HG03571 (cell line): ENCODE measurements around the gene LRRTM1.

Experiments used
- ATAC-seq: cut with Tn5 transposase; IDR thresholded peaks from one replicate; pipeline ENCODE4 v1.9.1; 2021; ENCODE audit not compliant: unreplicated experiment

LRRTM1 gene, protein sequence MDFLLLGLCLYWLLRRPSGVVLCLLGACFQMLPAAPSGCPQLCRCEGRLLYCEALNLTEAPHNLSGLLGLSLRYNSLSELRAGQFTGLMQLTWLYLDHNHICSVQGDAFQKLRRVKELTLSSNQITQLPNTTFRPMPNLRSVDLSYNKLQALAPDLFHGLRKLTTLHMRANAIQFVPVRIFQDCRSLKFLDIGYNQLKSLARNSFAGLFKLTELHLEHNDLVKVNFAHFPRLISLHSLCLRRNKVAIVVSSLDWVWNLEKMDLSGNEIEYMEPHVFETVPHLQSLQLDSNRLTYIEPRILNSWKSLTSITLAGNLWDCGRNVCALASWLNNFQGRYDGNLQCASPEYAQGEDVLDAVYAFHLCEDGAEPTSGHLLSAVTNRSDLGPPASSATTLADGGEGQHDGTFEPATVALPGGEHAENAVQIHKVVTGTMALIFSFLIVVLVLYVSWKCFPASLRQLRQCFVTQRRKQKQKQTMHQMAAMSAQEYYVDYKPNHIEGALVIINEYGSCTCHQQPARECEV

DNA sequence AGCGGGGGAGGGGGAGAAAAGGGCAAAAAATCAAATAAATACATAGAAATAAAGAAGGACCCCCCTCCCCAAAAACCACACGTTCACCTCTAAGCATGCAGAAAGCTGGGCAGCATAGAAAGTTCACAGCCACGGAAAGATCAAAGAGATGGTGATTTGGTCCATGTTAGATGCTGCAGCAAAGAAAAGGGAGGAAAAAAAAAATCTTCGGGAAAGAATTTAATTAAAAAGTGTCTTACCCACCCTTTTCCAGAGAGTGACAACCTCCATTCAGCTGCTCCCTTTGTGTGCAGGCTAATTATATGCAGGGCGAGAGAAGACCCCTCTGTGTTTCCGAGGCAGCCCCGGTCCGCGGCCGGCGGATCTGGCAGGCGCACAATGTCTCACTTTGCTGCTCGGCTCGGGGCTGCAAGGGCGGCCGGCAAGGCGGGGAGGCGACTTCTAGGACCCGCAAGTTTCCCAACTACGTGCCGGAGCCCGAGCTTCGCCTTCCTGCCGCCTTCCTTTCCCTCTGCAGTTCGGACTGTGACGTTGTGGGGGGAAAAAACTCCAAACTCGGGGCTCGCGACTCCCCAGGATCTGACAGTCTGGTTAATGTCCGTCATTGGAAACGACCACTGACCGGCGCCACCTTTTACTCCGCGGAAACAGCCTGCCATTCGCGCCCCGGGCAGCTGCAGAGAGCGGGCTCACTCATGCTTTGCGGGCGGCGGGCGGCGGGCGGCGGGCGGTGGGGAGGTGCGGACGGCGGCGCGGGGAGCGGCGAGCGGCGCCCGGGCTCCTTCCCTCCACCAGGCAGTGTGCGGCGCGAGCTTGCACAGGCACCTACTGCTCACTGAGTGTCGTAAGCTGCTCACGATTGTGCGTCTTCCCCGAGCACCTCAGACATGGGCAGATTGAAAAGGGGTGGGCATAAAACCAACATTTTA is at the start of gene LRRTM1:
TSS of gene LRRTM1 (minus strand) at position 844 of the 929 bp plus-strand sequence. CDS start 933 bp downstream, outside the sequence.
- no peak for ATAC-seq

DNA sequence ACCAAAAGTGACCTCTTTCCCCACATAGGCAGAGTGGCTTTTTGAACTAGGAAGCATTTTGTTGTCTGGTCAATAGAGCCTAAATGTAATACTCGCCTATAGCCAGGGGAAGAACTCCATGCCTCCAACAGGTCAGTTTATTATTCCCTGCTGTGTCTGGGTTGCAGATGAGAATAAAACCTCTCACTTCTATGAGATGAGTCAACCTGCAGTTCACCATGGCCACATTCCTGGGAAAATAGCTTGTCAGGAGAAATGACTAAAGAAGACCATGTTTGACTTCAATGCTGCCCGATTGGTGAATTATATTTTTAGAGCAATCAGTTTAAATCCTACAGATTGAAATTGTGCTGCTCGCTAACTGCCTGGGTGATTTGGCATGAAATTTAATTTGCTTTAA is 46.7 kb upstream of the LRRTM1 start:
- no peak for ATAC-seq

DNA sequence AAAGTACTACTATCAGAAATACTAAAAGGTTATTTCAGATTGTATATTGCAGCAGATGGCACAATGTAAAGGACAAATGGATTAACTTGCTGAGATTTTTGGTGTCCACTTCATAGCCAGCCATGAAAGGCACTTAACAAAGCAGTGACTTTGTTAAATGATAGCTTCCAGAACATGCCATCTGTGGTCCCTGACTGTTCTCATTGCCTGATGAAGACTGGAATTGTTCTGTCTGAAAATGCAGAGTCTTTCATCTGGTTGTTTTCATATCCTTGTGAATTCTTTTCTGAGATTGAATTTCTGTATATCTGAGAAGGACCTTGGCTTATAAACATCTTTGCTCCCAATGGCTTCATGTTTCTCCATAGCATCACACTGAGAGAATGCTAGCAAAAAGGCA is 44.4 kb upstream of the LRRTM1 start:
- ATAC-seq: no peak

DNA sequence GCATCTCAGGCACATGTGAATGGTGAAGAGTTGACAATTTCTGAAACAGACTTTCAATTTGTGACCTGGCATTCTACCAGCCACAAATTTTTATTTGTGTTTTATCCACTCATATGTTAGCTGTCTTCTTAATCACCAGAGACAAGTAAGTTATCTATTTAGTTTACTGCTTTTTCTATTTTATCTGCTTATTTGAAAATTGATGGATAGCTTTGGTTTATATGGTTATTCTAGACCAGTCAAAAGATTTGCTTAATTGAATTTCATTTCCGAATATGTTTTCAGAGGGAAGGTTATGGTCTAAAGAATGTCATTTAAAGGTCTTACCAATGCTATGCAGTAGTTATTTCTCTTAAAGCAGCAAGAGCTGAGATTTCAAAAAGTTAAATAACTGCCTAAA is 43.5 kb upstream of the LRRTM1 start:
- no peak for ATAC-seq

DNA sequence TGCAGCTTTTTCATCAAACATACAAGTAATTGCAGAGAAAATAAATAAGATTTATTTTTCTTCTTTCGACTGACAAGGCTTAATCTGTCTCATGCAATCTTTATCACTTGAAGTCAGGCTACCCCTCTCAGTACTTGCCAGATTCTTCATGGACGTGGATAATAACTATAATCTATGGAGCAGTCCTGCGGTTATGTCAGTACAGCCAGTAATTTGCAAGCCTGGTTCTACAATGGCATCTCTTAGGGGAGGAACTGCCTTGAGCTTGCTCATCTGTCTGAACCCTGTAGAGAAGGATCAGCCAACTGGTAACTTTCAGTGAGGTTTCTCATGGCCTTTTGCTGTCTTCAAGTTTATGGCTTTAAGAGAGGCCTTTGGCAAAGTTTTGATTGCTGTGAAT is 35.5 kb upstream of the LRRTM1 start:
- ATAC-seq: no peak

DNA sequence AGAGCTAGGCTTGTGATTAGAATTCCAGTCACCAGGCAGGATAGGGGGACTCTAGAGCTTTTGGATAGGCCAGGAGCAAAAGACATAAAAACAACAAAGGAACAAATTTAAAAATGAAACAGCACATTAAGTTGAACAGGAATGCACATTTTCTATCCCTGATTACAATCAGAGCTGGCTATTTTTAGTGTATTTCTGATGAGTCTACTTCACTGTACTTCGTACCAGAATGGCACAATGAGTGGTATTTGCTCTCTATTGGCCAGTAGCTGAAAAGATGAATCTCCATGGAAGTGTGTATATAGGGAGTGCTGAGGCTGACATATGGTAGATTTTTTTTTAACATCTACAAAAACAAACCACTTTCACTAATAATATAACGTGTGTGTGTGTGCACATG is 34.2 kb upstream of the LRRTM1 start:
- no peak for ATAC-seq

DNA sequence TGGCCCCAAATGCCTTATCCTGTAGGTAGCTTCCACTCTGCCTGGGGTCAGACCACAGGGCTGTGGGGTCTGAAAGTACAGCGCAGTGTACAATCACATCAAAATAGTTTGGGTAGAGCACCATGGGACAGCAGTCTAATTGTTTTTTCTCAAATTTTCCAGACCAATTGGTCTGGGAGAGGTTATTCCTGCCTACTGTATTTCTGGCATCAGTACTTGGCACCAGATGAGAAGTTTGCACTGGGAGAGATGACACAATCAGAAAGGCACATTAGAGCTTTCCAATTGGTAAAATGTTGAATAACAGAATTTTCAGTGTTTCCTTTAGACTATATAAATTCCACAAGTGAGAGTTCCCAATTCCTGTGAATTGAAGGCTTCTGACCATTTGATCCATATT is 30.9 kb upstream of the LRRTM1 start:
- no peak for ATAC-seq

DNA sequence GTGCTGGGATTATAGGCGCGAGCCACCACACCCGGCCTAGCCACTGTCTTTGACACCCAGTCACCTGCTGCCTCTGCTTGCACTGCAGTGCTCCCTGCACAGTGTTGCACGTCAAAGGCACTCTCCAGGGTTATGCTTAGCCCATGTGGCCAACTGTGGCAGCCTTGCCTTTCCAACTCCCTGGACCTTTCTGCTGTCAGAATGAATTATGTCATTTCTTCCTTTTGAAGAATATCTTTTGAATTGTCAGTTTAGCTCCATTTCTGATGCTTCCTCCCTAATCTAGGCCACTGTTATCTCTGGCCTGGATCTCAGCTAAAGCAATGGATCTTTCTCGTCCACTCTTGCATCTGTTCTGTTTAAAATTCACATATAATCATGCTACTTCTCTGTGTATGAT is 29.3 kb upstream of the LRRTM1 start:
- ATAC-seq: no peak

DNA sequence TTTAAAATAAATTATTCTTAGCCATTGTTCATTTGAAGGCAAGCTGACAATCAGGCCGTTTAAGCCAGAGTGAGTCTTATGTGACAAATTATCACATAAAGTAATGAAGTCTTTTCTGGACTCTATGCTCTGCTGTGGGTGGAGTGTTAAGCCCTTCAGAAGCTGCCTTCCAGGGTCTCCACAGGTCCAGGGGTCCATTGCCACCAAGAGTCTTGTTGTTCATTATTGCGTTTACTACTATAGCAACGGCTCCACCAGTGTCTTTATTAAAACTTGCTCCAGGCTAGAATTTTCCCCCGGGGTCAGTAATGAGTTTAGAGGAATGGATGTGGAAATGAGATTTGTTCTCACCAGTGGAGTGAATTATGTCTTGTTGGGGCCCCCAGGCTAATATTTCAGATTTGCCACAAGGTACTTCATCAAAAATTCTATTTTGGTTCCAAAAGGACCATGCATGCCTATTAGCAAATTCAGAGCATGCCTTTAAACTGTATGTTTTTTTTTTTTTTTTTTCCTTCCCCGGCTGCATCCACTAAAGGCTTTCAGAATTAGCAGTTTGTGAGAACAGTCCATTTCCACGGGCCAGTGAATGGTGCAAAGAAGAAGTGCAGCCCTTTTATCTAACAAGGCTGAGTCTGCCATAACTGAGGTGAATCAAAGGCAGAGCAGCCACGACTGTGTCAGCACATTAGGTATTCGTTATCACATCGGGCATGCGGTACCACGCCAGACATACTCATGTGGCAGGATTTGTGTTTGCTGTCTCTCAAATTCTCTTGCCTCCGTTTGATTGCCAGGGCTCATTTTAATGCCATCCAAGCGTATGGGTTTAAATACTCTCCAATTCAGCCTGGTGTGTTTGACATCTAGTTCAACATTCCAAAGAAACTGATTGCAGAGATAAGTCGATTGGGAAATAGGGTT is 26.2 kb upstream of the LRRTM1 start:
- ATAC-seq: no peak

DNA sequence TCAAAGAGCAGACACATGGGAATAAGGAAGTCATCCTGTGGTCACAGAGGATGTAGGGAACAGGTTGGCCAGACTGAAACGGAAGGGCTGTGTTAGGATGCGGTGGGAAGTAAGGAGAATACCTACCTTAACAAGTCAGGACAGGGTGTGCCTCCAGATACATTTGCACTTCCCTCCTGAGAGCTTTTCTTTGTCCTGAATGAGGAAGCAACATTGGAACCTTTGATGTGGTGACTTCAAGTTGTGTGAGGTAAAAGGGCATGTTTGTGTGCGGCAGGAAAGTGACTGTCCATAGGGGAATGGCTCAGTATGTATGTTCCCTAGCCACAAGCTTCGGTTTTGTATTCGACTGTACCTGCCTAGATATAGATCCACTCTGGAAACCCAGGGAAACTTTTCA is 24.9 kb upstream of the LRRTM1 start:
- no peak for ATAC-seq

DNA sequence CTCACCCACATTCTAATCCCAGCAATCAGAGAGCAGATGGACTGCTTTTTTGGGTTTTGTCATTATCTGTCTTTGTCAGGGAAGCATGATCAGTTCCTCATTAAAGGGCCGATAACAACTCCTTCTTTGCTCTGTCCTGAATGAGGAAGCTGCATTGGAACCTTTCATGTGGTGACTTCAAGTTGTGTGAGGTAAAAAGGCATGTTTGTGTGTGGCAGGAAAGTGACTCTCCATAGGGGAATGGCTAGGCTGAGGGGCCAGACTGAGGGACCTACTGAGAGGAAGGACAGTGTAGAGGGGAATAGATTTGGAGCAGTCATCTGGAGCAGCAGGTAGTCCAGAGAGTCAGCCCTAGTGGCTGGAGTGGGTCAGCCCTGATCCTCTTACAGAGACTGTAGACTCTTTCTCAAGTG is 23.6 kb upstream of the LRRTM1 start:
- ATAC-seq: no peak

DNA sequence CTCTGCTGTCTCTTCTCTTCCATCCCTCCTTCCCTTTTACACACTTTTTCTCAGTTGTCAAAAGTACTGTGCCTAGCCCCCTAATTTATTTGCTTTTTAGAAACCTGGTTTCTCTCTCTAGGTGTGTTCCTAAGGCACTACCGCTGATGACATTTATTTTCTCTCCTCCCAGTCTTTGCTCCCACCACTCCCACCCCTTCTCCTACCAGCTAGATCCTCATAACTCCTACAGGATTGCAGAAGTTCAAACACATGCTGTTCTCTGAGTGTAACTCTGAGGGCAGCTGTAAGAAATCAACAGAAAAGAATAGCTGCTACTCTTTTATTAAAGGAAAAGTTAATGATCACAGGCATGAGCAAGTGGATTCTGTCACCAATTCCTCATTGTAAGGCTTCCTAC is 22.3 kb upstream of the LRRTM1 start:
- ATAC-seq: no peak

DNA sequence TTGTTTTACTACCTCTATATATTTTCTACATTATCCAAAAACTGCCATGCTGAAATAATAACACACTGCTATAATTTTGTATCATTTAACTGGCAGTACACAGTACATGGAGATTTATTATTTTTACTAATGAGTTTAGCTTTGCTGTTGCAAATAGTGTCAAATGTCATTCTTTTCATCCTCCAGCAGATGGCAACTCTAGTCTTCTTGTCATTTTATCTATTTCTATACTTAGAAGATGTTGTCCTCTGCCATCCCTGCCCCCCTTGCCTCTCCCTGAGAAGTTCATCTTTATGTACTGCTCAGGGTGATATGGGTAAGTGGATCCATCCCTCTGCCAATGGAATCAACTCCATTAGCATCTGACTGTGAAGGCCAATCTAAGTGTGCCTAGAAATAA is 21.7 kb upstream of the LRRTM1 start:
- no peak for ATAC-seq

DNA sequence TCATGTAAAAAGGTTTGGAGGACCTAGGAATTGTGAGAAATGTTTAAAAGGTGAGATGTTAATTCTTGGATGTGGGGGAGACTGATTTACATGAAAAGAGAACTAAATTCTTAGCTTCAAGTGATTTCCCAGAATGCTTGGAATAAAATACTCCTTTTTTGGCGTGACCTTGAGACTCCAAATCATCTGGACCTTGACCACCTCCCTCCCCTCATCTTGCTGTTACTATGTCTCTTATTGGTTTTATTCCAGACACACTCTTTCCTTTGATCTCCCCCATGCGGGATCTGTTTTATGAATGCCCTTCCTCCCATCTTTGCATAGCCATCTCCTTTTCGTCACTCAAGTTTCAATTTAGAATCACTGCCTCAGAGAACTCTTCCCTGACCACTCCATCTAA is 20.0 kb upstream of the LRRTM1 start:
- no peak for ATAC-seq

DNA sequence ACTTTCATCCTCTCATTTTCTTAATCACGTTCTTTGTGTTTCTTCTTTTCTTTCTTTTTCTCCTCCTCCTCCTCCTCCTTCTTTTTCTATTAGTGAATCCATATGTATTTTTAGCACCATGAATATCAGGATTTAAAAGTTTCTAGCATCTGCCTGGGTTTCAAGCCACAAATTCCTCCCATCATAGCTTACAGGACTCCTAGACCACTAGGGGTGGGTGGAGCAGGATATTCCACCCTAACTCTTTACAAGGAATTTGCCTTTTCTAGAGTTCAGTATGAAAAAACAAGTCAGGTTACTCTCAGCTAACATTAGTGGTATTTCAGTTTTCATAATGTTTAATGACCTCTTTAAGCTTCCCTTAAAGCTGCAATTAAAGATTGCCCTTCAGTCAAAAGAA is 19.1 kb upstream of the LRRTM1 start:
- no peak for ATAC-seq

DNA sequence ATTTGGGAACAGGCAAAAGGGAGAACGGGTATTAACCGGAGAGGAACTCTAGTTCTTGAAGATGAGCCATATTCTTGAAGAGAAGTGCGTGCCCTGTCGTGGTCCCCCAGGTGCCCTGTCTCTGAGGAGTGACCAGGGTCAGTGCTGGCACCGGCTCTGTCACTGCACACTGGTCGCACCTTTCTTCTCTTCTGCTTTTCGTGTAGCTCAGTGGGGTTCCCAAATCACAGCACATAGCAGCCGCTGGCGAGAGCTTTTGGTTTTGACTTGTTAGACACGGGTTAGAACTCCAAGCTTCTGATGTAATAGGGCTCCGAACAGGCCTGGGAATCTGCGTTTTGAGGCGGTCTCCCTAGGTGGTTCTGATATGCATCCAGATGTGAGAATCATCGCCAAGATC is 18.4 kb upstream of the LRRTM1 start:
- ATAC-seq: no peak

DNA sequence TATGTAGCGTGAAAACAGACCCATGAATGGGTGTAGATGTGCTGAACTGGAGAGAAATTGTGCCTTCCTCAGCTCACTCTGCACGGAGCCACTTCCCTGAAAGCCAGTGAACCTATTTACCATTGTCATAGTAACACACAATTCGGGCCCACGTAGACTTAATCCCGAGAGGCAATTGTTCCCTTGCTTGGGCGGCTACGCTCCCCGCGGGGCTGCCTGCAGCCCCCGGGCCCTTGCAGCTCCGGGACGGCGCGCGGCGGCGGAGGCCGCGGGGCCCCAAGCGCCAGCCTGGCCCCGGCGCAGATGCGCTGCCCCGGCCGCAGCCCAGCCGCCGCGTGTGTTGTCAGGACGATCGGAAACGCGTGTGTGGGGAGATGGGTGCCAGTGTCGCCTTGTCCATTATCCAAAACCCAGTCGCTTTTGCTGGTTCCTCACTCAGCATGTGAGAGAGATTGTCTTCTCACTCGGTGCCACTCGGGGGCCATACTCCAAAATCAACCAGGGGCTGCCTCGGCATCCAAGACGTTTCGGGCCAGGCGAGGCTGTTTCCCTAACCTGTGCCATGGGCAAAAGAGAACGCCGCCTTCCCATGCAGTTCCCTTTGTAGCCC is 17.9 kb upstream of the LRRTM1 start:
- ATAC-seq: no peak

DNA sequence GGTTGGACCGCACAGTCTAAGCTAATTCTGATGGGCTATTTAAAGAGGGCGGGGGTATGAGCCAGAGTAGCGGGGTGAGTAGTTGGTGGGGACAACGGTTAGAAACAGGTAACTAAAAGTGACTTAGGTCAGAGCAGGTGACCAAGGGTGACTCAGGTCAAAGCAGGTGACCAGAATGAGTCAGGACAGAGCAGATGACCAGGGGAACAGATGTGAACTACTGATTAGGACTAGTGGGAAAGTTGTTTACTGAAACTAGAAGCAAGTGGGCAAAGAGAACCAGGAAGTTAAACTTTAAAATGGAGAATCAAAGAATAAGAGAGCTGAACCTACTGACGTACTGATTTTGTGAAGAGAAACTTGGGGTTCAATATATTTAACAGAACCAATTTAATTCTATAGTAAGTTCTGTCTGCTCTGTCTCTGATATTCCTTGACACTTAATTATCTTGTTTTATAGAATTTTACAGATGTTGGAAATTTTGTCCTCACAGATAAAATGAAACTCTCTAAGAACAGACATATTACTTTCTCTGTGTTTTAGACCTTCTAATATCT is 7.8 kb upstream of the LRRTM1 start:
- no peak for ATAC-seq

DNA sequence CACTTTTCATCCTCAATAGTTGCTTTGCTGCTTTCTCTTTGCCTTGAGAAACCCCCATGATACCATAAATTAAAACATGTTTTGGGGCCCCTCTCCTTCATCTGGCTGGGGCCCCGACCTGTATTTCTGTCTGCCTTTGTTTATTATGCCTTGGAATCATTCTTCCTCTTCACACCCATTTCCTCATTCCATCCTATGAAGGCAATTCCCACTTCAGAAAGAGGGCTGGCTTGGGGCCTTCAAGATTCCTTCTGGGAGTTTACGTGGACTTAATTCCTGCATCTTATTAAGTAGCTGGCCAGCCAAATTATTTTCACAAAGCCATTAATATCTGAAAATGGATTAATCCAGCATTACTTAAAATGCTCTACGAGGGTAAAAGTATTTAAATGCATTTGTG is 6.8 kb upstream of the LRRTM1 start:
- ATAC-seq: no peak
